Raji (cell line): ENCODE results near the gene CCR7.

Experiments
- POLR2A ChIP-seq: IDR thresholded peaks from 2 replicates; pipeline ENCODE4 v1.6.1; 2011; ENCODE audit warnings: low read depth, low read length, control low read depth; ENCODE audit not compliant: insufficient read depth

The CCR7 gene

DNA sequence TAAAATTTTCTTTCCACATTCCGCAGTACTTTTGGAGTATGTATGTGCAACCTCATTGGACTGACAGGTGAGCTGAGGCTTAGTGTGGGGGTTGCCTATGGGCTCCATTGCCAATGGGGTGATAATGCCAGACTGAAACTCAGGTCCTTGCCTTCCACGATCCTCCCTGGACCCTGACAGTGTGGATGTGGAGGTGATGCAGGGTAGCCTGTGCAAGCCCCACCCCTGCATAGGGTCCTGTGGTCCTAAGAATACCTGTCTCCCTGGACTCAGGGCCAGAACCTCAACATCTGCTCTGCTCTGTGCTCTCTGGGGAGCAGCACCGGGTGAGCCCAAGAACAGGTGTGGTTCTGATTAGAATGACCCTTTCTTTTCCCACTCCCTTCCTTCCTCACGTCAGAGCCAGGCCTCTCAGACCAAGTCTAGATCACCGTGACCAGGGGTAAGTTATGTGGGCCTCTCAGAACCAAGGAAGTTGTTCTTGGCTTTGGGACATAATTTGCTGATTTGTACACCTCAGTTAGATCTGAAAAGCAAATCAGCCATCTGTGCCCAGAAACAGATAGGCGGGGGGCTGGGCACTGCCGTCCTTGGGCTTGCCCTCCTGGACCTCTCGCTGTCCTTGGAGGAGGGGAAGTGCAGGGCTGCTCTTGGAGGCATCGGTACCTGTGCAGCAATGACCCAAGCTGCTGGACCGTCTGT lies 55.5 kb downstream of the CCR7 start:
- TF ChIP-seq POLR2A = no peak

DNA sequence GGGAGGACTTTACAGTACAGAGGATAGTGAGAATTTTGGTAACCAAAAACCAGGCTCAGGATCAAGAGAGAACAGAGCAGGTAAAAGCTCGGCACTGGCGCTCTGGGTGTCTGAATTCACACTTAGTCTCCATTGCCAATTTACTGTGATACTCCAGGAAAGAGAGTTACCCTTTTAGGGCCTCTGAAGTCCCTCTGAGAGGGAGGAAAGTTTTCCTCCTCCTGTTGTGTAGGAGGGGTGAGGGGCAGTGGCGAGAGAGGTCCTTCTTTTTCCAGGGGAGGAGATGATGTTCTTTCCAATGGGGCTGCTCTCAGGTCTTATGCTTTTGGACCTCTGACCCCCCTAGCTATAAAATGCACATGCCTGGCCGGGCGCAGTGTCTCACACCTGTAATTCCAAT lies 58.5 kb downstream of the CCR7 start:
- no peak for TF ChIP-seq POLR2A
